Endothelial cell of umbilical vein (primary cell): ENCODE results near the gene MFSD6L.

Source experiments
- EZH2 ChIP-seq: IDR thresholded peaks from 2 replicates; pipeline ENCODE4 v1.6.1; 2012; ENCODE audit warnings: borderline replicate concordance, low read depth, mild to moderate bottlenecking, moderate library complexity, low read length, inconsistent platforms; ENCODE audit not compliant: severe bottlenecking
- FOS ChIP-seq: IDR thresholded peaks from 2 replicates; pipeline ENCODE4 v1.6.1; 2011; ENCODE audit warnings: mild to moderate bottlenecking, low read length, moderate library complexity, borderline replicate concordance; ENCODE audit not compliant: insufficient read depth
- MYC ChIP-seq: IDR thresholded peaks from one replicate; pipeline ENCODE4 v1.6.1; 2011; ENCODE audit warnings: mild to moderate bottlenecking, low read depth, low read length
- POLR2A ChIP-seq: IDR thresholded peaks from 2 replicates; pipeline ENCODE4 v1.6.1; 2012; ENCODE audit warnings: low read depth, mild to moderate bottlenecking, control low read depth, low read length
- POLR2AphosphoS5 ChIP-seq: IDR thresholded peaks from 2 replicates; pipeline ENCODE4 v1.6.1; 2012; ENCODE audit warnings: low read depth, mild to moderate bottlenecking, control low read depth, low read length, moderate library complexity; ENCODE audit not compliant: insufficient read depth
- TF ChIP-seq, protein P1 (sequence below), 2 donors: IDR thresholded peaks; 1 replicate in 1 of 2; 2 replicates in 1 of 2; pipeline ENCODE4 v1.5.1; 2011; ENCODE audit warnings: low read length in 2 of 2, mild to moderate bottlenecking in 2 of 2, moderate library complexity in 2 of 2, control low read depth in 1 of 2, inconsistent platforms in 1 of 2, low read depth in 1 of 2; ENCODE audit not compliant: insufficient read depth in 1 of 2; ENCODE audit errors: extremely low read depth in 1 of 2
- TF ChIP-seq, protein P2 (sequence below): IDR thresholded peaks from 2 replicates; pipeline ENCODE4 v1.6.1; 2011; ENCODE audit not compliant: insufficient read depth, insufficient read length

GRCh38 chr17:8762012-8762411 is 37.2 kb downstream of the MFSD6L start:
- TF ChIP-seq, protein P1, sequence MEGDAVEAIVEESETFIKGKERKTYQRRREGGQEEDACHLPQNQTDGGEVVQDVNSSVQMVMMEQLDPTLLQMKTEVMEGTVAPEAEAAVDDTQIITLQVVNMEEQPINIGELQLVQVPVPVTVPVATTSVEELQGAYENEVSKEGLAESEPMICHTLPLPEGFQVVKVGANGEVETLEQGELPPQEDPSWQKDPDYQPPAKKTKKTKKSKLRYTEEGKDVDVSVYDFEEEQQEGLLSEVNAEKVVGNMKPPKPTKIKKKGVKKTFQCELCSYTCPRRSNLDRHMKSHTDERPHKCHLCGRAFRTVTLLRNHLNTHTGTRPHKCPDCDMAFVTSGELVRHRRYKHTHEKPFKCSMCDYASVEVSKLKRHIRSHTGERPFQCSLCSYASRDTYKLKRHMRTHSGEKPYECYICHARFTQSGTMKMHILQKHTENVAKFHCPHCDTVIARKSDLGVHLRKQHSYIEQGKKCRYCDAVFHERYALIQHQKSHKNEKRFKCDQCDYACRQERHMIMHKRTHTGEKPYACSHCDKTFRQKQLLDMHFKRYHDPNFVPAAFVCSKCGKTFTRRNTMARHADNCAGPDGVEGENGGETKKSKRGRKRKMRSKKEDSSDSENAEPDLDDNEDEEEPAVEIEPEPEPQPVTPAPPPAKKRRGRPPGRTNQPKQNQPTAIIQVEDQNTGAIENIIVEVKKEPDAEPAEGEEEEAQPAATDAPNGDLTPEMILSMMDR (IDR thresholded peaks at IDR 0.05; ENCODE audit: extremely low read depth in 1 of 2, insufficient read depth in 1 of 2, low read depth in 1 of 2, low read length in 2 of 2): no peak
- no peak for TF ChIP-seq FOS
- TF ChIP-seq POLR2AphosphoS5: no peak
- no peak for TF ChIP-seq EZH2
- TF ChIP-seq POLR2A: no peak
- TF ChIP-seq, protein P2, sequence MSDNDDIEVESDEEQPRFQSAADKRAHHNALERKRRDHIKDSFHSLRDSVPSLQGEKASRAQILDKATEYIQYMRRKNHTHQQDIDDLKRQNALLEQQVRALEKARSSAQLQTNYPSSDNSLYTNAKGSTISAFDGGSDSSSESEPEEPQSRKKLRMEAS: no peak
- no peak for TF ChIP-seq MYC
